IPS DF 19.7 (cell line): ENCODE measurements around the gene PACRG.
A peak's percentile ranks its signal among the peaks of the same experiment; 100 is the strongest.
"Not testable (repeated sequence)": the region's sequence is repeated elsewhere in the genome, so short reads cannot be mapped to it uniquely, and the experiment has no call there.

Experiments
- DNase-seq: peaks from one replicate; pipeline ENCODE4 v3.0.0-alpha.2; 2013; ENCODE audit warnings: low read depth, low spot score

The PACRG gene

GRCh38 chr6:162727322-162728182, at the start of gene PACRG, which contains the start of gene PRKN:
Gene PACRG, plus strand, starts transcription at chr6:162727974.
Gene PRKN, minus strand, starts transcription at chr6:162727766.
- DNase-seq = peak; percentile 93

GRCh38 chr6:162678896-162679295, 48.9 kb upstream of the PACRG start:
- not testable (repeated sequence) for DNase-seq

GRCh38 chr6:162679681-162680080, 48.1 kb upstream of the PACRG start:
- DNase-seq = no peak

- no peak for DNase-seq
Observed at GRCh38 chr6:162680367-162680766, 47.4 kb upstream of the PACRG start.

- DNase-seq = no peak
Observed at GRCh38 chr6:162680871-162681270, 46.9 kb upstream of the PACRG start.

- DNase-seq = no peak
Observed at GRCh38 chr6:162681447-162681846, 46.3 kb upstream of the PACRG start.

GRCh38 chr6:162683135-162683534, 44.6 kb upstream of the PACRG start:
- no peak for DNase-seq

- DNase-seq = no peak
Observed at GRCh38 chr6:162684052-162684451, 43.7 kb upstream of the PACRG start.

- DNase-seq = no peak
Observed at GRCh38 chr6:162684961-162685360, 42.8 kb upstream of the PACRG start.

- no peak for DNase-seq
Observed at GRCh38 chr6:162685586-162685985, 42.2 kb upstream of the PACRG start.

GRCh38 chr6:162688751-162689345, 38.9 kb upstream of the PACRG start:
- no peak for DNase-seq

GRCh38 chr6:162690158-162690557, 37.6 kb upstream of the PACRG start:
- no peak for DNase-seq

GRCh38 chr6:162697872-162698403, 29.8 kb upstream of the PACRG start:
- no peak for DNase-seq

GRCh38 chr6:162698440-162698839, 29.3 kb upstream of the PACRG start:
- no peak for DNase-seq

- DNase-seq = no peak
Observed at GRCh38 chr6:162699961-162700360, 27.8 kb upstream of the PACRG start.

- DNase-seq = no peak
Observed at GRCh38 chr6:162700966-162701365, 26.8 kb upstream of the PACRG start.

- no peak for DNase-seq
Observed at GRCh38 chr6:162701551-162701950, 26.2 kb upstream of the PACRG start.

GRCh38 chr6:162702446-162702845, 25.3 kb upstream of the PACRG start:
- no peak for DNase-seq

GRCh38 chr6:162704001-162704400, 23.8 kb upstream of the PACRG start:
- DNase-seq = no peak

GRCh38 chr6:162705736-162706135, 22.0 kb upstream of the PACRG start:
- DNase-seq = no peak

GRCh38 chr6:162706232-162706631, 21.5 kb upstream of the PACRG start:
- no peak for DNase-seq

- DNase-seq = no peak
Observed at GRCh38 chr6:162708971-162709370, 18.8 kb upstream of the PACRG start.

- no peak for DNase-seq
Observed at GRCh38 chr6:162709431-162709830, 18.3 kb upstream of the PACRG start.
